Omental fat pad (tissue), 4 donors: ENCODE measurements around the gene RNF113B. TPM values are rescaled to one million over a fixed set of nuclear protein-coding genes. Genes with fewer than 3 reads are reported as not detected.

ENCODE experiments used
- ATAC-seq: fragments of 150-250 bp; one replicate; pipeline ENCODE4 v1.9.1; 2016; ENCODE audit warnings: mild to moderate bottlenecking, moderate library complexity; ENCODE audit not compliant: low FRiP score
- DNase-seq: peaks from one replicate; pipeline ENCODE4 v3.0.0-alpha.2; 2019; ENCODE audit warnings: low spot score
- total RNA-seq, 4 donors: library from RNA; depleted of rRNA; stranded (reverse); fragments of >200 nt; gene quantifications; one replicate each; pipeline ENCODE4 v1.1.0, GENCODE V29; 2016
- TF ChIP-seq, protein P1 (sequence below), 3 donors: fragments of 450-650 bp; IDR thresholded peaks; one replicate each; pipeline ENCODE4 v1.5.1; 2016 to 2017; ENCODE audit warnings: antibody characterized with exemption in 3 of 3, mild to moderate bottlenecking in 3 of 3, moderate library complexity in 2 of 3

The RNF113B gene
- total RNA-seq, 4 donors from 2014 or later: not detected

DNA sequence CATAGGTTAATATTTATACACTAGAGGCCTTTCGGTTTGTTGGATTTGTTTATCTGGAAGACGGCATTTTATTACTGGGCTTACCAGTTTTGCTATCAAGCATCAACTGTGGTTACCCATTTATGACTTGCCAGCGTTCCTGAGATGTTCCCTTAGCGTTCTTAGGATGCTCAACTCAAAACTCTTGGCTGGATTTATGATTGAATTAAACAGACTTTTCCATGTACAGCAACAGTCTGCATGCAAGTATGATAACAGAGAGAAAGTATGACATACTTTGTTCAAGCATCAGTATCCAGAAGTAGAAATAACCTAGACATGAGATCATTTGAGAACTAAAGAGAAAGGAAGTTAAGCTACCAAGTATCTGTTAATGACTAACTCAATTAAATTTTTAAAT, 29.9 kb upstream of the RNF113B start:
- ATAC-seq (no peak), DNase-seq (no peak)
- TF ChIP-seq, protein P1, sequence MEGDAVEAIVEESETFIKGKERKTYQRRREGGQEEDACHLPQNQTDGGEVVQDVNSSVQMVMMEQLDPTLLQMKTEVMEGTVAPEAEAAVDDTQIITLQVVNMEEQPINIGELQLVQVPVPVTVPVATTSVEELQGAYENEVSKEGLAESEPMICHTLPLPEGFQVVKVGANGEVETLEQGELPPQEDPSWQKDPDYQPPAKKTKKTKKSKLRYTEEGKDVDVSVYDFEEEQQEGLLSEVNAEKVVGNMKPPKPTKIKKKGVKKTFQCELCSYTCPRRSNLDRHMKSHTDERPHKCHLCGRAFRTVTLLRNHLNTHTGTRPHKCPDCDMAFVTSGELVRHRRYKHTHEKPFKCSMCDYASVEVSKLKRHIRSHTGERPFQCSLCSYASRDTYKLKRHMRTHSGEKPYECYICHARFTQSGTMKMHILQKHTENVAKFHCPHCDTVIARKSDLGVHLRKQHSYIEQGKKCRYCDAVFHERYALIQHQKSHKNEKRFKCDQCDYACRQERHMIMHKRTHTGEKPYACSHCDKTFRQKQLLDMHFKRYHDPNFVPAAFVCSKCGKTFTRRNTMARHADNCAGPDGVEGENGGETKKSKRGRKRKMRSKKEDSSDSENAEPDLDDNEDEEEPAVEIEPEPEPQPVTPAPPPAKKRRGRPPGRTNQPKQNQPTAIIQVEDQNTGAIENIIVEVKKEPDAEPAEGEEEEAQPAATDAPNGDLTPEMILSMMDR (IDR thresholded peaks at IDR 0.05): no peak

- TF ChIP-seq, protein P1 (IDR thresholded peaks at IDR 0.05): no peak
- no peak for DNase-seq
- no peak for ATAC-seq
Observed at GRCh38 chr13:98204546-98204945, 27.5 kb upstream of the RNF113B start.

- no peak for DNase-seq
- TF ChIP-seq, protein P1 (IDR thresholded peaks at IDR 0.05): no peak
Observed at GRCh38 chr13:98203646-98204326, 26.7 kb upstream of the RNF113B start.

GRCh38 chr13:98201984-98202383, 24.9 kb upstream of the RNF113B start:
- DNase-seq (no peak), ATAC-seq (no peak)
- TF ChIP-seq, protein P1 (IDR thresholded peaks at IDR 0.05): no peak

More at GRCh38 chr13:98203646-98204326, 26.7 kb upstream of the RNF113B start:
- ATAC-seq: no peak

GRCh38 chr13:98201189-98201588, 24.1 kb upstream of the RNF113B start:
- ATAC-seq (no peak), DNase-seq (no peak)
- TF ChIP-seq, protein P1 (IDR thresholded peaks at IDR 0.05): no peak

- DNase-seq (no peak), ATAC-seq (no peak)
- TF ChIP-seq, protein P1 (IDR thresholded peaks at IDR 0.05): no peak
Observed at GRCh38 chr13:98200211-98200878, 23.3 kb upstream of the RNF113B start.

DNA sequence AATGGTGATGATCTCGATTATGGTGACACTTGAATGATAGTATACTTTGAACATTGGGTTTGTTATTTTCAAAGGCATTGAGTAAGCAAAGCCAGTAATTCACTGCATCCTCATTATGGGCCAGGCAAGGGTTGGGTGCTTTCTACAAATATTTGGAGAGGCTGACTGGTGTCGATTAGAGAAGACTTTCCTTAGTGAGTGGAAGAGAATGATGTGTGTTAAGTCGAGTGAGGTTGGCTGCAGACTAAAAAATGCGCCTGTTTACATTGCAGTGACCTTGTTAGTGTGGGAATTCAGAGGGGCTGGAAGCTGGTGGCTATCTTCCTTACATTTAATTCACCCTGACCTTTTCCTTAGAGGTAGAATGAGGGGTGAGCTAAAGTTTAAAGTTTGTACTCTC, 22.4 kb upstream of the RNF113B start:
- DNase-seq: no peak
- TF ChIP-seq, protein P1 (IDR thresholded peaks at IDR 0.05): no peak
- ATAC-seq: no peak
